Cerebellar nuclear complex (tissue), 1 donor: ENCODE data around the gene PET100.

ENCODE experiments used
- DNase-seq, 2 experiments: peaks; one replicate each; lab custom pipeline; 2025; lab: John Stamatoyannopoulos, UW

PET100 gene

DNA sequence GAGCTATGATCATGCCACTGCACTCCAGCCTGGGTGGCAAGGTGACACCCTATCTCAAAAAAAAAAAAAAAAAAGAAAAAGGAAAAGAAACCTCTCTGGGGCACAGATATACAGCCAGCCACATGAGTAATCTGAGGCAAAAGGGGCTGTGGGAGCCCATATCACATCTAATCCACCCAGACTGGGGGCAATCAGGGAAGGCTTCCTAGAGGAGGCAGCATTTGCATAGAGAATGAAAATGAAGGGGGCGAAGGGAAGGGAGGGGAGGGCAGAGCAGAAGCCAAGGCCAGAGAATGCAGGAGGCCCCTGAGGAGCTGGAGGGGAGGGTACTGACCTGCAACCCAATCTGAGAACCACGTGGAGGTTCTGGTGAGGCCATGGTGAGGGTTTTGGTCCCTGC is 20.6 kb downstream of the PET100 start:
- DNase-seq = no peak

DNA sequence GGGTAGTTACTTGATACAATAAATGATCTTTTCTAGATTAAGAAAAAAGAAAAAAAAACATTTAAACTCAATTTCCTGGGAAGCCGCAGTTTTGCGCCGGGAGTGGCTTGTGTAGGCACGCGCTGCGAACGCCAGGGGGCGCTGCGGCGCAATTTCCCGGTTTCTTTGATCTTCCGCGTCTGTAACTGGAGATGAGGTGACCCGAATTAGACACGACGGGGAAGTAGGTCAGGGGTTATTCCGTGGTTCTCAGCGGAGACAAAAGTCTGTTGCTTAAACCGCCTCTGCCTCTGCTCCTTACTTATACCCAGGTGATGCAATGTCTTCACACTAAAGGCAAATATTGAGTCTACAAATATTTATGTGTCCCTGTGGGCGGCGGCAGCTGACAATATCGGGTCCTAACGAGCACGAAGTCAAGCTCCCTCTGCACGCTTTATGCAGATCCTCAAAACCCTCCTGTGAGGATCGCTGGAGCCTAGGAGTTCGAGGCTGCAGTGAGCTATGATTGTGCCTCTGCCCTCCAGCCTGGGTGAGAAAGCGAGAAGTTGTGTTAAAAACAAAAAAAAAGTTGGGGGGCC is 22.6 kb downstream of the PET100 start:
- DNase-seq = peak in 1 of 2 experiments; percentile 69

DNA sequence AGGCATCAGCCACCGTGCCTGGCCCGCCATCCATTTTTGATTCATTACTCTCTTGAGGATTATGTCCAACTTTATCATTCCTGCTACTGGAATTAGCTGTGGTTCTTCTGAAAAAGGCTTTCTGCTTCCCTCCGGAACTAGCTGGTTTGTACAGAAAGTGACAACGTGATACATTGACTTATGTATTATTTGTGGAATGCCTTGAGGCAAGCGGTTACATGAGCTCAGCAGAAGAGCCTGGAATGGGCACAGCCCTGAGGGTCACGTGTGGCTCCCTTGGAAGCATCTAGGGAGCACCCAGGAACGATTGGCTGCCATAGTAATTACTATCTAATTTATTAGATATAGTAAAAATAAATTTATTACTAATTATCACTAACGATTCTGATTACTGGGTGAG is 24.8 kb downstream of the PET100 start:
- no peak for DNase-seq

DNA sequence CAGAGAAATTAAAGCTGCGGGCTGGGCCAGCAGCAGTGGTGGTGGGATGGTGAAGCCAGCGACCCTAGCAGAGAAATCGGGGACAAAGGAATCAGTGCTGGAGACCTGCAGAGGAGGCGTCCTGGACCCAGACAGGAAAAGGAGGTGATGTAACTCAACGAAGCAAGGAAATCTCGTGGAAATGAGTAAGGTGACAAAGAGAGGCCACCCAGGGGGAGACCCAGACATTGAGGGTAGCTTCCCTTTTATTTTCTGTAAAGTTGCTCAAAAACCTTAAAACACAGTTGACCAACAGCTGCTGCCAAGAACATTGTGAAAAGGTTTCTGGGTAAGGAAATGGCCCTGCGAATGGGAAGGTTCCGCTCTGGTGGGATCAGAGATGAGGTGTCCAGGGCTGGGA is 26.0 kb downstream of the PET100 start:
- DNase-seq = no peak

DNA sequence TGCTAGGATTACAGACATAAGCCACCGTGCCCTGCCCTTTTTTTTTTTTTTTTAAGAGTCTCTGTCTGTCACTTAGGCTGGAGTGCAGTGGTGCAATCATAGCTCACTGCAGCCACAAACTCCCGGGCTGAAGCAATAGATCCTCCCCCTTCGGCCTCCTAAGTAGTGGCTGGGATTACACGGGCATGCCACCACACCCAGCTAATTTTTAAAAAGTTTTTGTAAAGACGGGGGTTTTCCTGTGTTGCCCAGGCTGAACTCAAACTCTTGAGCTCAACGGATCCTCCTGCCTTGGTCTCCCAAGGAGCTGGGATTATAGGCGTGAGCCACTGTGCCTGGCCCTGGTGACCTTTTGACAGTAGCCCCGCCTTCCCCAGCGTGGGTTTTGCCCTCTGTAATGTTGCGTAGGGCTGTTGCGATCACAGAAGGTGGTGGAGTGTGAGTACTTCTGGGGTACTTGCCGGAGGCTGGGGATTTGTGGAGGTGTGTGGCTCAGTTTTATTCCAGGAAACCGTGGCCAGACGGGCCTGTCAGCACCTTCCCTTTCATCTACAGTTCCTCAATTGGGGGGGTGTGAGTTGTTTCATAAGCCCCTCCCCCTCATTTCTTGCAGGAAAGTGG is 27.6 kb downstream of the PET100 start:
- no peak for DNase-seq

DNA sequence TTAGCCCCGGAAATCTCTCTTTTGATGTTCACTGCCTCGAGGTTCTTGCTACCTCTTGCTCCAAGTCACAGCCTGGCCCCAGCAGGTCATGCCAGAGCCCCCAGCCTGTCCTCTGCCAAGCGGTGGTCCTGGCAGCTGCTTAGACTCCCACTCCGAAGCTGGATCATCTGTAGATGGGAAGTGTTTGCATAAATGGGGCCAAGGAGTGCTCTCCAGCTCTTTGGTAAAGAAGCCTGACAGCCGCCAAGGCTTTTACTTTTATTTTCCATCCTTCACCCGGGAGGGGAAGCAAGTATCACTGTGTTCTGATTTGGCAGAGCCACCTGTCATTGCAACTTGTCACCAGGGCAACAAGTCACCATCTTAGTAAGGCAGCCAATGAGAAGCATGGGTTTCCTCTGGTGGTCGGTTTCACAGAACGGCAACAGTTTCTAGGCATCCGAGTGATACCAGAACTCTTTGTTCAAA is 28.7 kb downstream of the PET100 start:
- no peak for DNase-seq

DNA sequence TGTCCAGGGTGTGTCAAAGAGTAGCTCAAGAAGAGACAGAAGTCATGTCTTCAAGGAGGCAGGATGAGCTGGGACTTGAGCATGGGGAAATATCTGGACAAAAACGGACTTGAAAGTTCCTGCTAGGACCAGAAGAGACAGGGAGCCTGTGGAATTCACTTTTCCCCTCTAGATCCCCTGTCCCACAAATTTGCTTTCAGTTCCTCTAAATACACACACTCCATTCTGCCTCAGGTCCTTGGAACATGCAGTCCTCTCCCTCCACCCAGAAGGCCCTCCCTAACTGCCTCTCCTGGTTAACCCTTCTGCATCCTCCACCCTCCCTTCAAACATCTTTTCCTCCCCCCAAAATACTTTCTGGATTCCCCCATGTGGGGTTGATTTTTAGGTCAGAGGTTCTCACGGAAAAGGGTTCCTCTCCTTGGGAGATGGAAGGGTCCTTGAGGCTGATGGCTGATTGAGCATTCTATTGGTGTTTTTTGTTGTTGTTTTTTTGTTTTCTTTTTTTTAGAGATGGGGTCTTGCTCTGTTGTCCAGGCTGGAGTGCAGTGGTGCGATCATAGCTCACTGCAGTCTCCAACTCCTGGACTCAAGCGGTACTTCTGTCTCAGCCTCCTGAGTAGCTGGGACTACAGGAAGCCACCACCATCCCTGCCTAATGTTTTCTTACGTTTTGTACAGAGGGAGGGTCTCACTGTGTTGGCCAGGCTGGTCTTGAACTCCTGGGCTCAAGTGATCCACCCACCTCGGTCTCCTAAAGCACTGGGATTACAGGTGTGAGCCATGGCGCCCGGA is 32.3 kb downstream of the PET100 start:
- DNase-seq = no peak

DNA sequence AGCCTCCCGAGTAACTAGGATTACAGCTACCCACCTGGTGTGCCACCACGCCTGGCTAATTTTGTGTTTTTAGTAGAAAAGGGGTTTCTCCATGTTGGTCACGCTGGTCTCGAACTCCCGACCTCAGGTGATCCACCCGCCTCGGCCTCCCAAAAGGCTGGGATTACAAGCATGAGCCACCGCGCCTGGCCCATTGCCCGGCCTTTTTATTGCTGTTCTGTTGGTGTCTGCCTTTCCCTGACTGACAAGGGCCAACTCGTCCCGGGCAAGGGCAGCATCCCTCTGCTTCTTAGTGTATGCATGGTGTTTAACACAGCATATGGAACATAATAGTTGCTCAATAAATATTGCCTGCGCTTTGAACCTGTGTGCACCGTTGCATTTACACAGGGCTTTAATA is 33.1 kb downstream of the PET100 start:
- no peak for DNase-seq

DNA sequence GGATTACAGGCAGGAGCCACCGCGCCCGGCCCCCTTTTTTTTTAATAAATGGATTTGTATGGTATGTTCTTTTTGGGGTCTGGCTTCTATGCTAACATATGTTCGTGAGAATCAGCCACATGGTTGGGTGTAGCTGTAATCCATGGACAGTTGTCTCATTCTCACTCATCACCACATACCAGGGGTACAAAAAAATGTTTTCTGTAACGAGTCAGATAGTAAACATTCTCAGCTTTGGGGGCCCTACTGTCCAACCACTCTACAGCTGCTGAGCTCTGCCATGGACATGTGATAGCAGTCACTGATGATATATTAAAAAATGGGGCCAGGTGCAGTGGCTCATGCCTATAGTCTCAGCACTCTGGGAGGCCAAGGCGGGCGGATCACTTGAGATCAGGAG is 34.1 kb downstream of the PET100 start:
- DNase-seq = no peak

DNA sequence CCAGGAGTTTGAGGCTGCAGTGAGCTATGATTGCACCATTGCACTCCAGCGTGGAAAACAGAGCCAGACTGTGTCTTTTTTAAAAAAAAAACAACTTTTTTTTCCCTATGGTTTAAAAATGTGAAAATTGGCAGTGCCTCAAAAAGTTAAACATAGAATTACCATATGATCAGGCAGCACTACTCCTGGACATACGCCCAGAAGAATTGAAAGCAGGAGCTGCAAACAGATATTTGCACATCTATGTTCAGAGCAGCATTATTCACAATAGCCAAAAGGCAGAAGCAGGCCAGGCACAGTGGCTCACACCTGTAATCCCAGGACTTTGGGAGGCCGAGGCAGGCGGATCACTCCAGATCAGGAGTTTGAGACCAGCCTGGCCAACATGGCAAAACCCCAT is 35.5 kb downstream of the PET100 start:
- DNase-seq = no peak

DNA sequence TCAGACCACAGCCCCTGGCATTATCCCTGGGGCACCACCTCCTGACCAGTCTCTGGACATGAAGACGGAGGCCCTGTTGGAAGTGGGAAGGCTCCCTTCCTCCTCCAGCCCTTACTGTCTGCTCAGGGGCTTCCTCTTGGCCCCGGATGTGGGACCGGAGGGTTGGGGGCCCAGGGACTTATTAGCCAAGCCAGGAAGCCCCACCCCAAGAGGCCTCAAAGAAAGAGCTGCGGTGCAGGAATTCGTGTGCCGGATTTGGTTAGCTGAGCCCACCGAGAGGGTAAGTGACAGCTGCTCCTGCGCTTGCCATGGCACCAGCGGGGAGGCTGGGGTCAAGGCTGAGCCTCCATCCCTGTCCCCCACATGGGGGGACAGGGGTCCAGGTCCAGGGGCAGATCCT is 39.2 kb downstream of the PET100 start, which contains the start of gene RETN:
Gene RETN, plus strand, starts transcription at position 208 of the 400 bp plus-strand sequence. CDS start 278 bp downstream, outside the sequence.
- no peak for DNase-seq

DNA sequence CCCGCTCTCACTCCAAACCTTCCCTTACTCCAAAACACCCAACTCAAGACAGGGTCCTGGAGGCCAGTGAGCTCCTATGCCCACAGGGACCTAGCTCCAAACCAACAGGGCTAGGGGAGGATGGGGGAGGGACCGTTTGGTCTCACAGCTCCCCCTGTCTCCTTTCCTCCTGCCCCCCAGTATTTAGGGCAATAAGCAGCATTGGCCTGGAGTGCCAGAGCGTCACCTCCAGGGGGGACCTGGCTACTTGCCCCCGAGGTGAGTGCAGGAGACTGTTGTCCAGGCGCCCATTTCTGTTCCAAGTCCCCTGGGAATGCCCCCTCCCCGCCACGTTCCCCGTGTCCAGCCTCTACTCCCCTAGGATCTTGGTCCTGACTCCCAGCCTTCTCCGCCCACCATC is 40.0 kb downstream of the PET100 start:
- DNase-seq = no peak

DNA sequence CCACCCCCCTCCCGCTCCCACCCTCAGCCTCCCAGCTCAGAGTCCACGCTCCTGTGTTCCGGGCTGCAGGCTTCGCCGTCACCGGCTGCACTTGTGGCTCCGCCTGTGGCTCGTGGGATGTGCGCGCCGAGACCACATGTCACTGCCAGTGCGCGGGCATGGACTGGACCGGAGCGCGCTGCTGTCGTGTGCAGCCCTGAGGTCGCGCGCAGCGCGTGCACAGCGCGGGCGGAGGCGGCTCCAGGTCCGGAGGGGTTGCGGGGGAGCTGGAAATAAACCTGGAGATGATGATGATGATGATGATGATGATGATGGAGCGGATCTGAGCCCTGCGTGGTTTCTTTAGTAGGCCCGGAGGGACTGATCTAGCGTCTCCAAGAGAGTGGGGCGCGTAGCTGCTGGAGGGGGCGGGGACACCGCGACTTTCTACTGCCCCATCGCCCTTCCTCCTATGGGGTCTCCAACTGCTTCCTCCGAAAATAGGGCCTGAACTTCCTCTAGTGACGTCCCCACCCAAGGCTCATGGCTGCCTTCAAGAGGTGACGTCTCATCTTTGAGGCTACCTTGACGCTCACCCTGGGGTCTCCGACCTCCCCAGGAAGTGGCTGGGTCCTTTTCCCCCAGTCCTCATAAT is 40.7 kb downstream of the PET100 start:
- no peak for DNase-seq

DNA sequence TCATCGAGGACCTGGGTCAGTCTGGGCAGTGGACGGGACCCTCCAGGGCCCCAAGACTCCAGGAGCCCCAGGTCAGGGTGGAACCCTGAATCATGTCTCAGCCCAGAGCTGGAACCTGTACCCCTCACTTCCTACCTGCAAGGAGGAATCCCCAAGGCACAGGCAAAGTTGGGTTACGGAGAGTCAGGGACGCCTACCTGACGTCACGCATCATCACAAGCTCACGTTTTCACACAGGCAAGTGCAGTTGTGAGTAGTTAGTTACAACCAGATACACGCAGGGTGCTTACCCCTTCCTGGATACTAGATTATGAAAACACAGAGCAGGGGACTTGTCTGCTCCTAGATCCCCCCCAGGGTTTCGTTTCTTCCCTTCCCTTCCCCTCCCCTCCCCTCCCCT is 41.2 kb downstream of the PET100 start:
- no peak for DNase-seq

DNA sequence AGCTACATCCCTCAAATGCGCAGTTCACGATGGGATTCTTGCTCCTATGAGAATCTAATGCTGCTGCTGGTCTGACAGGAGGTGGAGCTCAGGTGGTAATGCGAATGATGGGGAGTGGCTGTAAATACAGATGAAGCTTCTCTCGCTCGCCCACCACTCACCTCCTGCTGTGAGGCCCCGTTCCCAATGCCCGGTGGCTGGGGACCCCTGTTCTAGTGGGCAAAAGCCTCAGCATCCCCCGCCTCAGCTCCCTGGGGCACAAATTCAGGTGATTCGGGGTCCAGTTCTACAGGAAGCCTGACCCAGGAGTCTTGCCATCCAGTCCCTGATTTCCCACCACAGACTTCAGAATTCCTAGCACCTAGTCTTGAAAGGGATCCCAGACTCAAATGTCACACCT is 42.9 kb downstream of the PET100 start:
- no peak for DNase-seq

DNA sequence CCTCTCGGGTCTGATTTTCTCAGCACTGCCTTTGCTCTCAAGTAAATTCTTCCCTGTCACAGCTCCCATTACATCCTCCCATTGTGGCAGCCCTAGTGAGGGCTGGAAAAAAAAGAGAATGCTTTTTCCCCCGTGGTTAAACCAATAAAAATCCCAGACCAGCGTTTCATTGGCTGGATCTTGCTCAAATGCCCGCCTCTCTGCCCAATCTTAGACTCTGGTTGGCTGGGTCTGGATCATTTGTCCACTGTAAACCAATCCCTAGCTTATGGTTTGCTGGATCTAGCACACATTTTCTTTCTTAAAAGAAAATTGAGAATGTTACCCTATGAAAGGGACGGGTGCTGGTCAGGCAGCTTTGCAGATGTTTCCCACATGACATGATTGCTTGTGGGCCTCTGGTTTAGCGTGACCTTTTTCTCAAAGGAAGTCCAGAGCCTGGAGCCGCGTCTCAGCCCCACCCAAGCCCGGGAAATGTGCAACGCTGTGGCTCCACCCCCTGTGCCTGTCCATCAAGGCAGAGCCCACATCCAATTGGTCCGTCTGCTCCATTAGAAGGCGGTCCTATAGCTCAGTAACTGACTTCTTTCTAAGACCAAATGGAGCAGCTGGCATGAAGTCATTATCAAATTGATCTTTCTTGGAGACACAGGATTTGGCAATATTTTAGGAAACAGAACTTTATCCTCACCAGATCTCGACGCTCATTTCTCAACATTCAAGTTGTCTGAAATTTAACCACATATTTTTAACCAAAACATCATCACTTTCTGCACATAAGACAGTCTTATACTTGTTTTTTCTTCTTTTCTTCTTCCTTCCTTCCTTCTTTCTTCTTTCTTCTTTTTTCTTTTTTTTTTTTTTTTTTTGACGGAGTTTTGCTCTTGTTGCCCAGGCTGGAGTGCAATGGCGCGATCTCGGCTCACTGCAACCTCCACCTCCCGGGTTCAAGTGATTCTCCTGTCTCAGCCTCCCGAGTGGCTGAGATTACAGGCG is 44.7 kb downstream of the PET100 start:
- DNase-seq = no peak

DNA sequence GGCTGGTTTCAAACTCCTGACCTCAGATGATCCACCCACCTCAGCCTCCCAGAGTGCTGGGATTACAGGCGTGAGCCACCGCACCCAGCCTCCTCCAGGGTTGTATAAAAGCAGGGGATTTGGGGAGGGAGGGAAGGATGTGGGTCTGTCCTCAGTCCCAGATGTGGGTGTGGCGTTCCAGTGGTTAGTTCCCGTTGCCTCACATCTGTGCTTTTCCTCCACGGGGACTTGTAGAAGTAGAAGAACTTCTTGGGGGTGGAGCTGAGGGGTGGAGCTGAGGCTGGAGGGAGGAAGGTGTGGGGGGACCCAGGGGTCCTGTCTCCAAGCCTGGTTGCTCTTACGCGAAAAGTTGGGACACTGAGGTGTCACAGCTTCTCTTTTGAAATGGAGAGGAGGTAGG is 46.8 kb downstream of the PET100 start:
- no peak for DNase-seq

DNA sequence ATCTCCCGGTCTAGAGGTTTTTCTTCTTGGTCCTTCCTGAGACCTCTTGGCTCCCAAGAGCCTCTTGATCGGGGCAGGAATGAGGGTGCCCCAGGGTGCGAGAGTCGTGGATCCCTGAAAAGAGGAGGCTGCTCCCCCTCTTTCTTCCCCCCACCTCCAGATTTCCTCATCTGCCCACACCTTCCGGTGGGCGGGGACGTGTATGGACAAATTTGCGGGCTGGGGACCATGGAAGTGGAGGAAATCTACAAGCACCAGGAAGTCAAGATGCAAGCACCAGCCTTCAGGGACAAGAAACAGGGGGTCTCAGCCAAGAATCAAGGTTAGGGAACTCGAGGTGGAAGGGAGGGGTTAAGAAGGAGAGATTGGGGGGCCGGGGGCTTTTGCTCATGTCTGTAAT is 47.3 kb downstream of the PET100 start, which contains the start of gene MCEMP1:
Gene MCEMP1, plus strand, starts transcription at position 237 of the 400 bp plus-strand sequence. Its CDS starts 31 bp downstream, at position 268.
- no peak for DNase-seq

DNA sequence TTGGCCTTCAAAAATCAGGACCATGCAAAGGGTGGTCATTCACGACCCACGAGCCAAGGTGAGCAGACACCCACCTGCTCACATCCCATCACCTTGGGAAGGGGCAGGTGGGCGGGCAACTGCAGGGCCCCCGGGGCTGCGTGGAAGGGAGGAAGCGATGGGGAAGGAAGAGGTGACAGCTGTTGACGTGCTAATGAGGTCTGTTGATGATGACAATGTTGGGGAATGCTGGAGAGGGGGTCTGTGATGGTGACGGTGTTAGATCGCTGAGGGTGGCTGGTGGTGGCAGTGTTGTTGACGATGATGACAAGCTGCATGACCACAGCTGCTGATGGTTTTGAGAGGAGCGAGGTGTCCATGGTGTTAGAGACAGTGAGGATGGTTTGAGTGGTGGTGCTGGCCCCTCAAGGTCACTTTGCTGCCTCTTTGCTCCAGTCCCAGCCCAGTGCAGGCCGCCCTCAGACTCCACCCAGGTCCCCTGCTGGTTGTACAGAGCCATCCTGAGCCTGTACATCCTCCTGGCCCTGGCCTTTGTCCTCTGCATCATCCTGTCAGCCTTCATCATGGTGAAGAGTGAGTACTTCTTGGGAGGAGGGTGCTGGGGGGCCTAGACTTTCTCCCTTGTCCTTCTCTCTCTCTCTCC is 48.2 kb downstream of the PET100 start:
- DNase-seq = no peak

DNA sequence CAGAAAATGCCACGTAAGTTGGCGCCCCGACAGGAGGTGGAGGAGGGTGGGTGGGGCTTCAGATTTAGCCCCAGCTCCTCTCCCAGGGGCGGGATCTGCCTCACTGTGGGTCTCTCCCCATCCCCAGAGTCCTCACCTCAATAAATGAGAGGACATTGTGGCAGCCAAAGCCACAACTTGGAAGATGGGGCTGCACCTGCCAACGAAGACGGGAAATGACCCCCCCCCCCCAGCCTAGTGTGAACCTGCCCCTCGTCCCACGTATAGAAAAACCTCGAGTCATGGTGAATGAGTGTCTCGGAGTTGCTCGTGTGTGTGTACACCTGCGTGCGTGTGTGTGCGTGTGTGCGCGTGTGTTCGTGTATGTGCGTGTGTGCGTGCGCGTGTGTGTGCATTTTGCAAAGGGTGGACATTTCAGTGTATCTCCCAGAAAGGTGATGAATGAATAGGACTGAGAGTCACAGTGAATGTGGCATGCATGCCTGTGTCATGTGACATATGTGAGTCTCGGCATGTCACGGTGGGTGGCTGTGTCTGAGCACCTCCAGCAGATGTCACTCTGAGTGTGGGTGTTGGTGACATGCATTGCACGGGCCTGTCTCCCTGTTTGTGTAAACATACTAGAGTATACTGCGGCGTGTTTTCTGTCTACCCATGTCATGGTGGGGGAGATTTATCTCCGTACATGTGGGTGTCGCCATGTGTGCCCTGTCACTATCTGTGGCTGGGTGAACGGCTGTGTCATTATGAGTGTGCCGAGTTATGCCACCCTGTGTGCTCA is 49.6 kb downstream of the PET100 start:
- DNase-seq = peak in 1 of 2 experiments; percentile 27
